HAP-1 (cell line): ENCODE measurements around the gene H1-8.

Experiments
- DNase-seq, 2 experiments: peaks; one replicate each; pipeline ENCODE4 v3.0.0-alpha.2; 2016 to 2020; ENCODE audit warnings: low spot score in 2 of 2
- H3K27me3 ChIP-seq: fragments of 250-450 bp; sonication (Bioruptor Pico); 2 replicates; pipeline ENCODE4 v1.5.1; 2020; ENCODE audit warnings: low read depth, mild to moderate bottlenecking, moderate library complexity
- H3K36me3 ChIP-seq: fragments of 250-450 bp; sonication (Bioruptor Pico); replicated peaks from 2 replicates; pipeline ENCODE4 v1.5.1; 2020; ENCODE audit warnings: mild to moderate bottlenecking
- H3K4me1 ChIP-seq: fragments of 250-450 bp; sonication (Bioruptor Pico); 2 replicates; pipeline ENCODE4 v1.5.1; 2020; ENCODE audit warnings: mild to moderate bottlenecking
- H3K4me3 ChIP-seq: fragments of 250-450 bp; sonication (Bioruptor Pico); 2 replicates; pipeline ENCODE4 v1.5.1; 2020; ENCODE audit warnings: mild to moderate bottlenecking, moderate library complexity
- H3K9me3 ChIP-seq: fragments of 250-450 bp; sonication (Bioruptor Pico); 2 replicates; pipeline ENCODE4 v1.5.1; 2020; ENCODE audit warnings: mild to moderate bottlenecking, moderate library complexity
- in situ Hi-C: fragments of 300-500 bp; cut with MboI; formaldehyde crosslinking; loops from 3 replicates; pipeline ENCODE4 v1.14.3; 2020; ENCODE audit warnings: low sequenced_read_pairs, inconsistent platforms, mixed read lengths

H1-8 gene

GRCh38 chr3:129596194-129597086, 53.5 kb downstream of the H1-8 start:
- H3K36me3 ChIP-seq: no peaks in the 10 kb centered on the region
- H3K4me3 ChIP-seq: no peak overlapping the region
- H3K9me3 ChIP-seq: no peaks in the 10 kb centered on the region
- H3K27me3 ChIP-seq: no peaks in the 10 kb centered on the region
- in situ Hi-C loops: no loop called here
- H3K4me1 ChIP-seq: peaks cover 4% of the 10 kb centered on the region
- peak in 1 of 2 experiments; percentile 52 for DNase-seq

- Histone ChIP-seq H3K27me3 (no peaks in the 10 kb centered on the region), H3K36me3 (no peaks in the 10 kb centered on the region), H3K4me3 (no peak overlapping the region), H3K9me3 (no peaks in the 10 kb centered on the region), H3K4me1 (peaks cover 4% of the 10 kb centered on the region)
- DNase-seq: no peak
- in situ Hi-C loops: no loop called here
Measured at GRCh38 chr3:129597087-129597999, 54.4 kb downstream of the H1-8 start.

GRCh38 chr3:129598000-129598381, 55.0 kb downstream of the H1-8 start:
- in situ Hi-C loops: no loop called here
- Histone ChIP-seq H3K9me3 (no peaks in the 10 kb centered on the region), H3K4me3 (no peak overlapping the region), H3K27me3 (no peaks in the 10 kb centered on the region), H3K36me3 (no peaks in the 10 kb centered on the region), H3K4me1 (peaks cover 4% of the 10 kb centered on the region)
- DNase-seq: no peak

GRCh38 chr3:129598484-129598883, 55.5 kb downstream of the H1-8 start:
- no peaks in the 10 kb centered on the region for H3K27me3 ChIP-seq
- no peak for DNase-seq
- no peaks in the 10 kb centered on the region for H3K36me3 ChIP-seq
- no peak overlapping the region for H3K4me3 ChIP-seq
- no peaks in the 10 kb centered on the region for H3K9me3 ChIP-seq
- in situ Hi-C loops: no loop called here
- peaks cover 7% of the 10 kb centered on the region for H3K4me1 ChIP-seq

- H3K9me3 ChIP-seq: no peaks in the 10 kb centered on the region
- H3K4me1 ChIP-seq: peaks cover 13% of the 10 kb centered on the region
- H3K27me3 ChIP-seq: no peaks in the 10 kb centered on the region
- H3K4me3 ChIP-seq: no peak overlapping the region
- H3K36me3 ChIP-seq: no peaks in the 10 kb centered on the region
- in situ Hi-C loops: no loop called here
- no peak for DNase-seq
Measured at GRCh38 chr3:129599073-129599472, 56.1 kb downstream of the H1-8 start.

- in situ Hi-C loops: no loop called here
- DNase-seq: no peak
Measured at GRCh38 chr3:129599607-129600006, 56.6 kb downstream of the H1-8 start.

GRCh38 chr3:129600348-129600747, 57.4 kb downstream of the H1-8 start:
- Histone ChIP-seq H3K4me3 (no peak overlapping the region), H3K4me1 (peaks cover 20% of the 10 kb centered on the region), H3K36me3 (no peaks in the 10 kb centered on the region), H3K27me3 (no peaks in the 10 kb centered on the region), H3K9me3 (no peaks in the 10 kb centered on the region)
- in situ Hi-C loops: no loop called here
- no peak for DNase-seq

More at GRCh38 chr3:129599607-129600006, 56.6 kb downstream of the H1-8 start:
- H3K36me3 ChIP-seq: no peaks in the 10 kb centered on the region
- H3K27me3 ChIP-seq: no peaks in the 10 kb centered on the region
- peaks cover 18% of the 10 kb centered on the region for H3K4me1 ChIP-seq
- H3K4me3 ChIP-seq: no peak overlapping the region
- no peaks in the 10 kb centered on the region for H3K9me3 ChIP-seq
